DOHH2 (cell line): ENCODE results near the gene ONECUT1.

Experiments
- EZH2phosphoT487 ChIP-seq: fragments of 200-600 bp; sonication (generic); IDR thresholded peaks from 2 replicates; pipeline ENCODE4 v1.6.1; 2017; ENCODE audit warnings: borderline replicate concordance, mild to moderate bottlenecking, antibody characterized with exemption, low read length, moderate library complexity, mixed read lengths
- TF ChIP-seq, protein P1 (sequence below): fragments of 200-600 bp; sonication (generic); IDR thresholded peaks from one replicate; pipeline ENCODE4 v1.5.1; 2014; ENCODE audit warnings: antibody characterized with exemption, mild to moderate bottlenecking, low read depth, low read length; ENCODE audit not compliant: poor library complexity, severe bottlenecking

DNA sequence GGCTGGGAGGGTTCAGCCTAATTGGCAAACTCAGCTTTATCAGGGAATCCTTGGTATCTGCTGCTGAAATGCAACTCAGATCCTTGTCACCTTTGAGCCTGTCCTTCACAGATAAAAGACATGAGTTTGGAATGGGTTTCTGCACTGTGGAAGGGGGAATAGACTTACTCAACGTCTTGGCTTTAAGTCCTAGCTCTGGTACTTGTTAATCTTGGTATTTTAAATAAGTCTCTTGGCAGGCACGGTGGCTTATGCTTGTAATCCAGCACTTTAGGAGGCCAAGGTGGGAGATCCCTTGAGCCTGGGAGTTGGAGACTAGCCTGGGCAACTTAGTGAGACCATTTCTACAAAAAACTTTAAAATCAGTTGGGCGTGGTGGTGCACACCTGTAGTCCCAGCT is 55.8 kb downstream of the ONECUT1 start:
- TF ChIP-seq, protein P1, sequence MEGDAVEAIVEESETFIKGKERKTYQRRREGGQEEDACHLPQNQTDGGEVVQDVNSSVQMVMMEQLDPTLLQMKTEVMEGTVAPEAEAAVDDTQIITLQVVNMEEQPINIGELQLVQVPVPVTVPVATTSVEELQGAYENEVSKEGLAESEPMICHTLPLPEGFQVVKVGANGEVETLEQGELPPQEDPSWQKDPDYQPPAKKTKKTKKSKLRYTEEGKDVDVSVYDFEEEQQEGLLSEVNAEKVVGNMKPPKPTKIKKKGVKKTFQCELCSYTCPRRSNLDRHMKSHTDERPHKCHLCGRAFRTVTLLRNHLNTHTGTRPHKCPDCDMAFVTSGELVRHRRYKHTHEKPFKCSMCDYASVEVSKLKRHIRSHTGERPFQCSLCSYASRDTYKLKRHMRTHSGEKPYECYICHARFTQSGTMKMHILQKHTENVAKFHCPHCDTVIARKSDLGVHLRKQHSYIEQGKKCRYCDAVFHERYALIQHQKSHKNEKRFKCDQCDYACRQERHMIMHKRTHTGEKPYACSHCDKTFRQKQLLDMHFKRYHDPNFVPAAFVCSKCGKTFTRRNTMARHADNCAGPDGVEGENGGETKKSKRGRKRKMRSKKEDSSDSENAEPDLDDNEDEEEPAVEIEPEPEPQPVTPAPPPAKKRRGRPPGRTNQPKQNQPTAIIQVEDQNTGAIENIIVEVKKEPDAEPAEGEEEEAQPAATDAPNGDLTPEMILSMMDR: no peak
- TF ChIP-seq EZH2phosphoT487: no peak
